Liver (tissue), 9 donors: Measurements from ENCODE around the gene P4HB. TPM values are rescaled to one million over a fixed set of nuclear protein-coding genes. Genes with fewer than 3 reads are reported as not detected.

Experiments
- DNase-seq: peaks from one replicate; pipeline ENCODE4 v3.0.0-alpha.2; 2017; ENCODE audit warnings: low spot score
- H3K27ac ChIP-seq, 2 donors: one replicate each; pipeline ENCODE4 v1.7.0; 2013; ENCODE audit warnings: inconsistent platforms in 2 of 2, low read length in 2 of 2, control low read depth in 1 of 2, low read depth in 1 of 2, mild to moderate bottlenecking in 1 of 2
- H3K27me3 ChIP-seq, 4 donors: one replicate each; pipeline versions ENCODE4 v1.6.1 to v1.7.0; 2013; ENCODE audit warnings: low read length in 3 of 4, inconsistent platforms in 1 of 4, mild to moderate bottlenecking in 1 of 4, moderate library complexity in 1 of 4; ENCODE audit not compliant: control insufficient read depth in 4 of 4, insufficient read depth in 4 of 4
- H3K36me3 ChIP-seq, 4 donors: one replicate each; pipeline versions ENCODE4 v1.6.1 to v1.7.0; 2013; ENCODE audit warnings: low read length in 3 of 4, mild to moderate bottlenecking in 3 of 4, low read depth in 1 of 4, moderate library complexity in 1 of 4; ENCODE audit not compliant: control insufficient read depth in 4 of 4, insufficient read depth in 3 of 4
- H3K4me1 ChIP-seq, 4 donors: one replicate each; pipeline versions ENCODE4 v1.6.1 to v1.7.0; 2013; ENCODE audit warnings: low read length in 3 of 4, mild to moderate bottlenecking in 3 of 4, moderate library complexity in 1 of 4; ENCODE audit not compliant: control insufficient read depth in 4 of 4, insufficient read depth in 4 of 4
- H3K4me3 ChIP-seq, 3 donors: one replicate each; pipeline versions ENCODE4 v1.6.1 to v1.7.0; 2013; ENCODE audit warnings: low read length in 3 of 3, control low read depth in 1 of 3, low read depth in 1 of 3, mild to moderate bottlenecking in 1 of 3
- H3K9ac ChIP-seq, 2 donors: one replicate each; pipeline ENCODE4 v1.7.0; 2013; ENCODE audit warnings: low read length in 2 of 2, mild to moderate bottlenecking in 2 of 2, moderate library complexity in 2 of 2, control low read depth in 1 of 2, low read depth in 1 of 2
- H3K9me3 ChIP-seq, 4 donors: one replicate each; pipeline versions ENCODE4 v1.6.1 to v1.7.0; 2013; ENCODE audit warnings: low read length in 3 of 4; ENCODE audit not compliant: control insufficient read depth in 4 of 4
- FOXA1 ChIP-seq: IDR thresholded peaks from 2 replicates; pipeline ENCODE4 v1.6.1; 2016; ENCODE audit warnings: antibody characterized with exemption
- GABPA ChIP-seq, 2 donors: IDR thresholded peaks in 1 of 2; conservative IDR thresholded peaks in 1 of 2; 2 replicates each; pipeline ENCODE4 v1.6.1; 2016; ENCODE audit warnings: antibody characterized with exemption in 2 of 2, mild to moderate bottlenecking in 1 of 2, moderate library complexity in 1 of 2
- HNF4G ChIP-seq: IDR thresholded peaks from 2 replicates; pipeline ENCODE4 v1.6.1; 2016; ENCODE audit warnings: antibody characterized with exemption
- JUND ChIP-seq, 2 donors: IDR thresholded peaks; 2 replicates each; pipeline ENCODE4 v1.6.1; 2016; ENCODE audit warnings: antibody characterized with exemption in 2 of 2
- NR2F2 ChIP-seq: IDR thresholded peaks from 2 replicates; pipeline ENCODE4 v1.6.1; 2016; ENCODE audit warnings: antibody characterized with exemption
- RAD21 ChIP-seq, 2 donors: IDR thresholded peaks; 2 replicates each; pipeline ENCODE4 v1.6.1; 2016; ENCODE audit warnings: antibody characterized with exemption in 2 of 2, mild to moderate bottlenecking in 2 of 2
- RXRA ChIP-seq, 2 donors: IDR thresholded peaks; 2 replicates each; pipeline ENCODE4 v1.6.1; 2017 to 2018; ENCODE audit warnings: antibody characterized with exemption in 2 of 2, mild to moderate bottlenecking in 1 of 2
- SP1 ChIP-seq: IDR thresholded peaks from 2 replicates; pipeline ENCODE4 v1.6.1; 2018; ENCODE audit warnings: antibody characterized with exemption, mild to moderate bottlenecking
- TAF1 ChIP-seq: conservative IDR thresholded peaks from 2 replicates; pipeline ENCODE4 v1.6.1; 2016; ENCODE audit warnings: antibody characterized with exemption, mild to moderate bottlenecking
- YY1 ChIP-seq: IDR thresholded peaks from 2 replicates; pipeline ENCODE4 v1.6.1; 2016; ENCODE audit warnings: antibody characterized with exemption, mild to moderate bottlenecking
- WGBS: extraction: QIAGEN DNeasy Blood & Tissue Kit; methylation state at CpG from one replicate; pipeline ENCODE4 v1.1.7; 2013; 5-methylcytosine and 5-hydroxymethylcytosine counted together
- polyA plus RNA-seq, 2 donors: library from polyadenylated mRNA; stranded (reverse) in 1 of 2; unstranded in 1 of 2; fragments of 200-250 nt in 1 of 2; fragments of >200 nt in 1 of 2; fragmentation: Nextera tagmentation in 1 of 2; extraction: Ambion mirVana in 1 of 2; gene quantifications; one replicate each; pipeline versions ENCODE4 v1.2.1 to v1.2.3, GENCODE V29; 2013 to 2015
- total RNA-seq, 2 donors: library from RNA; depleted of rRNA; stranded (reverse); fragments of >200 nt; gene quantifications; one replicate each; pipeline ENCODE4 v1.2.3, GENCODE V29; 2014
- TF ChIP-seq, protein P1 (sequence below): IDR thresholded peaks from 2 replicates; pipeline ENCODE4 v1.6.1; 2016; ENCODE audit warnings: antibody characterized with exemption
- TF ChIP-seq, protein P2 (sequence below): IDR thresholded peaks from 2 replicates; pipeline ENCODE4 v1.6.1; 2016; ENCODE audit warnings: antibody characterized with exemption, mild to moderate bottlenecking
- TF ChIP-seq, protein P3 (sequence below): fragments of 150-350 bp; IDR thresholded peaks from 2 replicates; pipeline ENCODE4 v1.5.1; 2017; ENCODE audit warnings: improper control_type of control experiment, low read depth, low read length; ENCODE audit not compliant: missing input control
- donor health status: healthy.
- donor health status: healthy.
- donor health status: healthy.
- donor health status: healthy.
- donor health status: healthy.

Gene P4HB
- total and polyA plus RNA-seq, 4 donors = 1,000 to 3,361 (median 1,576) TPM

DNA sequence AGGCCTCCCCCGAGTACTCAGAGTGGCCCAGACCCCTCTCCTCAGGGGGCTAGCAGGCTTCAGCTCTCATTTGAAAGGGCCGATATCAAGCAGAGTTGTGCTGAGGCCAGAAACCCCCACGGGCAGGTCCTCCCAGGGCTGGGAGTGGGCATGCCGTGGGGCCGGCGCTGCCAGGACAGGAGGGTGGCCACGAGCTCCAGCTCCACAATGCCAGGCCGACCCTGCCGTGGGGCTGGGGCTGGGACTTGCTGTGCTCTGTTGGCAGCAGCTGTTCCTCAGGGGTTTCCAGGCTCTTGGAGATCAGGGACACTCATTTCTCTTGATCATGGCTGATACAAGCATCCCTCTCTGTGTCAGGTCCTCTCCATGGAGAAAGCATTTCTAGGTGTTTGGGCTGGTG is 38.5 kb upstream of the P4HB start (continued):
- TF ChIP-seq, protein P1, sequence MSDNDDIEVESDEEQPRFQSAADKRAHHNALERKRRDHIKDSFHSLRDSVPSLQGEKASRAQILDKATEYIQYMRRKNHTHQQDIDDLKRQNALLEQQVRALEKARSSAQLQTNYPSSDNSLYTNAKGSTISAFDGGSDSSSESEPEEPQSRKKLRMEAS = no peak
- TF ChIP-seq RXRA (IDR thresholded peaks at IDR 0.05) (no peak), RAD21 (IDR thresholded peaks at IDR 0.05) (no peak), JUND (IDR thresholded peaks at IDR 0.05) (no peak), GABPA (IDR thresholded peaks at IDR 0.05 in 1 of 2, conservative IDR thresholded peaks at IDR 0.05 in 1 of 2) (no peak)

DNA sequence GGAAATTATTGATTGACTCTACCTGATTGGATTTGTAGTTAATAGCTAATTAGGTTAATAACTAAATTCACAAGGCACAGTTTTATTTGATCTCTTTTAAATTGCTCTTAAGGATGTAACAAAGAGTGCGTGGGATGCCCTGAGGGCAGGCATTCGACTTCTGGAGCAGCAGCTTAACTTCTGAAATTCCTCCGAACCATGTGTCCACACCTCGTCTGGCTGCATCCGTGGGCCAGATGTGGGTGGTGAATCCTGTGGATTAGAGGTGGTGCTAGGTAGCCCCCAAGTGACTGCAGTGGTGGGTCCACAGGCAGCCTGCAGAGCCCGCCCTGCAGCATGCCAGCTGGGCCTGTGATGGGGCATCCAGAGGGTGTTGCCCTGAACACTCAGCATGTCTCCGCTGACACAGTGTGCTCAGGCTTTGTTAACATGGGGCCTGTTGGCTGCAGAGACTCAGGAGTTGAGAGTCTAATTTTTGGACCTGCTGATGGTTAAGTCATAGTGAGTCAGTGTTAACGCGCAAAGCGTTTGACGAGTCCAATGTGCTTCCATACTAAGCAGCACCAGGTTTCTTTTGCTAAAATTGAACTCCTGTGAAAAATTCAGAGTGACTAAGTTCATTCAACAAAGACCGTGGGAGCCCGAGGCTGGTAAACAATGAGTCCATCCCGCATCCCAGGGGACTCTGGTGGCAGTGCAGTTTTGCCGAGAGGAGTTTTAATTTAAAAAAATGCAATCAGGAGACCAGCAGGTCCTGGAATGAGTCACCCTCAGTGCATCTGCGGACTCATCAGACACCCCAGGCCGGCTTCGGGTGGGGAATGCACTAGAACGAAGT is 37.9 kb upstream of the P4HB start:
- H3K27me3 ChIP-seq = no peaks in the 10 kb centered on the region
- H3K36me3 ChIP-seq = peaks cover 6 to 37% (median 7%) of the 10 kb centered on the region in 4 donors
- TF ChIP-seq GABPA (IDR thresholded peaks at IDR 0.05 in 1 of 2, conservative IDR thresholded peaks at IDR 0.05 in 1 of 2) = no peak
- TF ChIP-seq NR2F2 = no peak
- no peak for TF ChIP-seq YY1
- TF ChIP-seq, protein P2, sequence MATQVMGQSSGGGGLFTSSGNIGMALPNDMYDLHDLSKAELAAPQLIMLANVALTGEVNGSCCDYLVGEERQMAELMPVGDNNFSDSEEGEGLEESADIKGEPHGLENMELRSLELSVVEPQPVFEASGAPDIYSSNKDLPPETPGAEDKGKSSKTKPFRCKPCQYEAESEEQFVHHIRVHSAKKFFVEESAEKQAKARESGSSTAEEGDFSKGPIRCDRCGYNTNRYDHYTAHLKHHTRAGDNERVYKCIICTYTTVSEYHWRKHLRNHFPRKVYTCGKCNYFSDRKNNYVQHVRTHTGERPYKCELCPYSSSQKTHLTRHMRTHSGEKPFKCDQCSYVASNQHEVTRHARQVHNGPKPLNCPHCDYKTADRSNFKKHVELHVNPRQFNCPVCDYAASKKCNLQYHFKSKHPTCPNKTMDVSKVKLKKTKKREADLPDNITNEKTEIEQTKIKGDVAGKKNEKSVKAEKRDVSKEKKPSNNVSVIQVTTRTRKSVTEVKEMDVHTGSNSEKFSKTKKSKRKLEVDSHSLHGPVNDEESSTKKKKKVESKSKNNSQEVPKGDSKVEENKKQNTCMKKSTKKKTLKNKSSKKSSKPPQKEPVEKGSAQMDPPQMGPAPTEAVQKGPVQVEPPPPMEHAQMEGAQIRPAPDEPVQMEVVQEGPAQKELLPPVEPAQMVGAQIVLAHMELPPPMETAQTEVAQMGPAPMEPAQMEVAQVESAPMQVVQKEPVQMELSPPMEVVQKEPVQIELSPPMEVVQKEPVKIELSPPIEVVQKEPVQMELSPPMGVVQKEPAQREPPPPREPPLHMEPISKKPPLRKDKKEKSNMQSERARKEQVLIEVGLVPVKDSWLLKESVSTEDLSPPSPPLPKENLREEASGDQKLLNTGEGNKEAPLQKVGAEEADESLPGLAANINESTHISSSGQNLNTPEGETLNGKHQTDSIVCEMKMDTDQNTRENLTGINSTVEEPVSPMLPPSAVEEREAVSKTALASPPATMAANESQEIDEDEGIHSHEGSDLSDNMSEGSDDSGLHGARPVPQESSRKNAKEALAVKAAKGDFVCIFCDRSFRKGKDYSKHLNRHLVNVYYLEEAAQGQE = no peak
- no peak for TF ChIP-seq SP1
- TF ChIP-seq RXRA (IDR thresholded peaks at IDR 0.05) = no peak
- TF ChIP-seq HNF4G = no peak
- TF ChIP-seq FOXA1 = no peak
- peaks cover 2 to 19% (median 12%) of the 10 kb centered on the region in 4 donors for H3K4me1 ChIP-seq
- 94% methylated on average over 19 of the region's 19 CpGs for WGBS
- no peaks in the 10 kb centered on the region for H3K9me3 ChIP-seq
- DNase-seq = no peak
- H3K4me3 ChIP-seq = no peak overlapping the region
- H3K27ac ChIP-seq = no peak overlapping the region
- H3K9ac ChIP-seq = no peak overlapping the region

DNA sequence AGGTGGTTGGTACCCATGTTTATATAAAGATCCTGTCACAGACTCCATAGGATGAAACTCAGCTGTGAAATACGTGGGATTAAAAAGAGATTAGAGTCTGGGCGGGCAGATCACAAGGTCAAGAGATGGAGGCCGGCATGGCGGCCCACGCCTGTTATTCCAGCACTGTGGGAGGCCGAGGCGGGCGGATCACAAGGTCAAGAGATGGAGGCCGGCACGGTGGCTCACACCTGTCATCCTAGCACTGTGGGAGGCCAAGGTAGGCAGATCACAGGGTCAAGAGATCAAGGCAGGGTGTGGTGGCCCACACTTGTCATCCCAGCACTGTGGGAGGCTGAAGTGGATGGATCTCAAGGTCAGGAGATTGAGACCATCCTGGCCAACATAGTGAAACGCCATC is 35.1 kb upstream of the P4HB start:
- 94% methylated on average over 11 of the region's 11 CpGs for WGBS
- Histone ChIP-seq H3K4me3 (no peak overlapping the region), H3K9ac (no peak overlapping the region), H3K27ac (no peak overlapping the region), H3K9me3 (no peaks in the 10 kb centered on the region), H3K27me3 (no peaks in the 10 kb centered on the region), H3K36me3 (peaks cover 6 to 37% (median 7%) of the 10 kb centered on the region in 4 donors), H3K4me1 (peaks cover 3 to 13% (median 10%) of the 10 kb centered on the region in 4 donors)
- no peak for TF ChIP-seq TAF1
- no peak for TF ChIP-seq JUND (IDR thresholded peaks at IDR 0.05)
- no peak for TF ChIP-seq RAD21 (IDR thresholded peaks at IDR 0.05)
- TF ChIP-seq YY1 = no peak
- TF ChIP-seq, protein P3, sequence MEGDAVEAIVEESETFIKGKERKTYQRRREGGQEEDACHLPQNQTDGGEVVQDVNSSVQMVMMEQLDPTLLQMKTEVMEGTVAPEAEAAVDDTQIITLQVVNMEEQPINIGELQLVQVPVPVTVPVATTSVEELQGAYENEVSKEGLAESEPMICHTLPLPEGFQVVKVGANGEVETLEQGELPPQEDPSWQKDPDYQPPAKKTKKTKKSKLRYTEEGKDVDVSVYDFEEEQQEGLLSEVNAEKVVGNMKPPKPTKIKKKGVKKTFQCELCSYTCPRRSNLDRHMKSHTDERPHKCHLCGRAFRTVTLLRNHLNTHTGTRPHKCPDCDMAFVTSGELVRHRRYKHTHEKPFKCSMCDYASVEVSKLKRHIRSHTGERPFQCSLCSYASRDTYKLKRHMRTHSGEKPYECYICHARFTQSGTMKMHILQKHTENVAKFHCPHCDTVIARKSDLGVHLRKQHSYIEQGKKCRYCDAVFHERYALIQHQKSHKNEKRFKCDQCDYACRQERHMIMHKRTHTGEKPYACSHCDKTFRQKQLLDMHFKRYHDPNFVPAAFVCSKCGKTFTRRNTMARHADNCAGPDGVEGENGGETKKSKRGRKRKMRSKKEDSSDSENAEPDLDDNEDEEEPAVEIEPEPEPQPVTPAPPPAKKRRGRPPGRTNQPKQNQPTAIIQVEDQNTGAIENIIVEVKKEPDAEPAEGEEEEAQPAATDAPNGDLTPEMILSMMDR = no peak
- no peak for TF ChIP-seq NR2F2
- DNase-seq = no peak
